ENCODE results near the gene FHOD3.
A peak's percentile ranks its signal among the peaks of the same experiment; 100 is the strongest.

The FHOD3 gene

DNA sequence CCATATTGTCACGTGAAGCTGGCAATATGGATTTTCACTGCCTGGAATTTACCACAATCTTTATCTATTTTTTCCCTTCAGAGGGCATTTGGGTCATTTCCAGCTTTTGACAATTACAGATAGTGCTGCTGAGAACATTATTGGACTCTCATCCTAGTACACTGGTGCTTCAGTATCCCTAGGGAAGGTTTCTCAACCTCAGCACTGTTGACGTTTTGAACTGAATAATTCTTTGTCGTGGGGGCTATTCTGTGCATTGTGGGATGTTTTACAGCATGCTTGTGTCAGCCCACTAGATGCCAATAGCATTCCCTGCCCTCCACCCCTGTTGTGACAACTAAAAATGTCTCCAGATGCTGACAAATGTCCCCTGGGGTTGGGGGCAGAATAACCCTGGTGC is 345.5 kb downstream of the FHOD3 start:
- DNase-seq = no peak

DNA sequence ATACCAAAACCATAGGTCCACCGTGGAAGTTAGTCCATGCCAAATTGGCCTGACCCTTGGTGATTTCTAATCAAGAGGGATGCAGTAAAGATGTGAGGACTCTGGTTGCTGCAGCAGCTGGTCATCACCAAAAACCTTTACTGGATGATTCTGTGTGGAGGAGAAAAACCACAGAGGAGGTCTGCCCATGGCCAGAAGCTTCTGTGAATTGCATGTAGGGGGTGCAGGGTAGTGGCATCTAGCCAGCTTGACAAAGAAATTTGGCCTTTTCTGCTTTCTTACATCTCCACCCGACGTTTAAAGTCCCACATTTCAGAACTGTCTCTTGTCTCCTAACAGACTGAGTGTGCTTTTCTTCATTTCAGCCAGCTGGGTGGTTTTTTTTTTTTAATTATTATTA is 351.3 kb downstream of the FHOD3 start:
- no peak for DNase-seq

DNA sequence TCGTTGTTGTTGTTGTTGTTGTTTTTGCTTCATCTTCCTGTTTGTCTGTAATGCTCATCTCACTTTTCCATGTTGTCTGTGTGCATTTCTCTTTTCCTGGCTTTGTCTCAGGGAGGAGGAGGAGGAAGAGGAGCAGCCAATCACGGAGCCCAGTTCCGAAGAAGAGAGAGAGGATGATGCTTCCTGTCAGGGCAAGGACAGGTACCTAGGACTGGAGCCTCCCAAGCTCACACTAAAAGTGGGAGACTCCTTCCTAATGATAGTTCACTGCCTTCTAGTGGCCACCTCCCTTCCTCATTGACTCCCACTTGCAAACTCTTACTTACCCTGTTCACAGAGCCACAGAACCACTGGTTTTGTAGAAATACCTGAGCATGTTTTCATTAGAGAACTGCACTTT is 351.7 kb downstream of the FHOD3 start:
- DNase-seq = no peak

DNA sequence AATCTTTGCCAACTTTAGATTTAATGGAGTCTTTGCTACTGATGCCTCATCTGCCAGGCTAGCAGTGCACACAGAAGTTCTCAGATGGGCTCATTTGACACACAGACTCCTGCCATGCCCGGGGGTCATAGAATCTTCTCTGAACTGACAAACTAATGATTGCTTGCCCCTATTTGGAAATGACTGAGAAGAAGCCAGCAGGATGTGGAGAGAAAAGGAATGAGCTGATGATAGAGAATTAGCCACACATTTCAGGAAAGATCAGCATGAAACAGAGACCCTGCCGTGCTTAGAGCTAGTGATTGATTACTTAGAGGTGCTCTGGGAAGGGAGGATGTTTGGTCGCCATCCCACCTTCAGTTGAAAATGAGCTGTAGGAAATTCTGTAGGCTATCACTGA is 352.8 kb downstream of the FHOD3 start:
- DNase-seq = no peak

DNA sequence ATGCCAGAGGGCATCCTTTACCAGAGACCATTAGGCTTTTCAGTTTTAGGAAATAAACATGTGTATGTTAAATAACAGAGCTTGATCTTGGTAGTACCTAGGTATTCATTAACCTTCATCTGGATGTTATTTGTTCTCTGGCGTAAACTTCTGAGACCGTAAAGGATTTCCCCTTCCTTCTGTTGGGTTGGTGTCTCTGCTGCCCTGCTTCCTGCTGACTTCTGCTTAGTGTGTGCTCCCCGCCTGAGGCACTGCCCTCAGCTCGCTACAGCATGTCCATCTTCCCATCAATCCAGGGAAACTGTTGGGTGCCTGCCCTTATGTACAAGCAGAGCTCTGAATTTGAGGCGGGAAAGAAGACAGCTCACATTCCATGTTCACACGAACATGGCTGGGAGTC is 353.4 kb downstream of the FHOD3 start:
- DNase-seq = no peak

DNA sequence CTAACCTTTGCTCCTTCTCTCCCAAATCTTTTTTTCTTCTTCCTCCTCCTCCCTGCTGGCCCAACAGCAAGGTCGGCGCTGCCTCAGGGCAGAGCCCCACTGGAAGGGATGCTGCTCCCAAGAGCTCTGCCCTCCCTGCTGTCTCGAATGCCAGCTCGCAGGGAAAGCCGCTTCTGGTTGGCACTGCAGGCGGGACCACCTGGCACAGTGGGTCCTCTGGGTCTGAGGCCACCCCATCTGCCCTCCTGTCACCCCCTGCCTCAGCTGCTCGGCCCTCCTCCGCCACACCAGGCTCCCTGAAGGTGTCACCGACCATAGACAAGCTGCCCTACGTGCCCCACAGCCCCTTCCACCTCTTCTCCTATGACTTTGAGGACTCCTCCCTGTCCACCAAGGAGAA is 355.0 kb downstream of the FHOD3 start:
- no peak for DNase-seq

DNA sequence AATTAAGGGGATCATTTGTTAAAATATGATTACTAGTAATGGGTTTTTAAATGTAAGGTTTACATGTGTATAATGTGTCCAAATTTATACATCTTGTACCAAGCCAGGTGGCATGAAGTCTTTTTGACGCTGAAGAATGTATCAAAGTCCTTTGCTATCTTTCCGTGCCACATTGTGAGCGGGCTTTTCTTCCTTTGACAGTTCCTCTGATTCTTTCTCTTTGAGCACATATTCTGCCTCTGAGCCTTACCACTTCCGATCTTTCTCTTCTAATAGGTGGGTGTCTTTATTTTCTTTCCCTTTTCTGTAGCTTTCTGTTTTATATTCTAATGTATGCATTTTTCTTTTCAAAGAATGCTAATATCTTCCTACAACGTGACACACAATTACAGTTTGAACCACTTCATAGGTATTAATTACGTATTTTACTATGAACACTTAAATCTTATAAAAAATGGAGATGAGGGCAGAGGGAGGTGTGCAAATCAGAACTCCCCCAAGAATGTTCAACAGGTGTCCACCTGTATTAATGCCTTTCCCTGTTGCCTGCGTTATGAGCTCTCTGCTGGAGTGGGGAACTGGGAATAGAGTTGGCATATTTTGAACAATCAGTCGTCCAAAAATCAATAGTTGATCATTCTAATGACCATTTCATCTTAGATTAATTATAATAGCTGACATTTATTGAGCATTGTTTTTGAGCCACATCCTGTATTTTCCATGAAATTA is 355.8 kb downstream of the FHOD3 start:
- DNase-seq = no peak

DNA sequence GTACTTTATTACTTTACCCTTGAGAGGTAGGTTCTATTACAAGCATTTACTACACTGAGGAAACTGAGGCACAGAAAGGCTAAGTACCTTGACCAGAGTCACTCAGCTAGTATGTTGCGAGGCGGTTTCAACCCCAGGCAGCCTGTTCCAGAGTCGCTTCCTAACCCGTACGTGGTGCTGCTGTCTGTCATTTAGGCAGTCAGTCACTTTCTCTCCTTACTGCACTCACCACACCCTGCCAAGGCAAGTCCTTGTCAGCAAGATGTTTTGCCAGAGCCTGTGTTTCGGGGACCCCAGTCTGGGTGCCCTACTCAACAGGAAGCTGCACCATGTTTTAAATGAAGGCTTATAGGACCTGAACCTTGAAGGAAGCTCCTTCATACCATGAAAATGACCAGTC is 356.4 kb downstream of the FHOD3 start:
- no peak for DNase-seq

DNA sequence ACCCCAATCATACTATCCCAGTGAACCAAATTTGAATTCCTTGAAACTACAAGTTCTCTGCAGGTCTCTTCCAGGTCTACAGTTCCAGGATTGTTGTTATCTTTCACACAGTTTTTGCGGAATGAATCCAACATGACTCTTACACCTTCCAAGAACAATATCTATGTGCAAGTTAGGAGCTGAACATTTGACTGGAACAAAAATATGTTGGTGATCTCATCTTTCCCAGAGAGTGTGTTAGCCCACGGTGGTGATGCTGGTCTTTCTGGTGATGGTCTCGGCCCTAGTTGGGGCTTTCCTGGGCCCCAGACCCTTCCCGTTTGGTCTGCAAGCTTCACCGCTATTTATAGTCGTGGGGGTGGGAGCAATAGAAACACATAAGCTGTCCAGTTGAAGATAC is 357.6 kb downstream of the FHOD3 start:
- DNase-seq = no peak

DNA sequence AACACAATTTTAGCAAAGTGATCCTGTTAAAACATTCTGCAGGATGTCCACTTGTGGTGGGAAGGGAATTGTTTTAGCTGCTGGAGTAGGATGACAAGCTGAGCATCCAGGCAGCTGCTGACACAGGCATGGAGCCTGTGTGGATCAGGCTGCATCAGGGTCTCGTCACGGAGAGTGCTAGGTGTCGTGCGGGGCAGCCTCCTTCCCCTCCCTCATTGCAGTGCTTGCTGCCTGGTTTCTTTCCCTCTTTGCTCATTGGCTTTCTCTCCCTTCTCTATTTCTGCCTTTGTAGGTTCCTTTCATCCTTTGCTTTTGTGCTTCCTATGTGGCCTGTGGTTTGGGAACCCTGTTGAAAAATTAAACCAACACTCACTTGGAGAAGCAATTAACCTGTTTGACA is 358.4 kb downstream of the FHOD3 start:
- DNase-seq = no peak

DNA sequence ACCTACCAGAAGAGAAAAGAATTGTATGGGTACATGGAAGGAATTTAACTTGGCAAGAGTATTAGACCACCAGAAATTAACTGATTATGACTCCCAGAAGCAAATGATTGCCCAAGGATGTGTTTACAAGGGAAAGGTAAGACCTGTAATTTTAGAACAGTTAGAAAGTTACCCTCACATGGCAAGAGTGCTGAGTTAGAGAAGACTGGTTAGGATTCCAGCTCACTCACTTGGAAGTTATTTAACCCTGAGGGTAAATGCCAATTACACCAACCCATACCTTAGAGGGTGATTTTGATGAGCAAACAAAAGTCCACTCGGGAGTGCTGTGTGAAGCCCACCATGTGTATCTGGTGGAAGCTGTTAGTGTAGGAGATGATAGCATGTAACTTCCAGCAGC is 361.1 kb downstream of the FHOD3 start:
- no peak for DNase-seq

DNA sequence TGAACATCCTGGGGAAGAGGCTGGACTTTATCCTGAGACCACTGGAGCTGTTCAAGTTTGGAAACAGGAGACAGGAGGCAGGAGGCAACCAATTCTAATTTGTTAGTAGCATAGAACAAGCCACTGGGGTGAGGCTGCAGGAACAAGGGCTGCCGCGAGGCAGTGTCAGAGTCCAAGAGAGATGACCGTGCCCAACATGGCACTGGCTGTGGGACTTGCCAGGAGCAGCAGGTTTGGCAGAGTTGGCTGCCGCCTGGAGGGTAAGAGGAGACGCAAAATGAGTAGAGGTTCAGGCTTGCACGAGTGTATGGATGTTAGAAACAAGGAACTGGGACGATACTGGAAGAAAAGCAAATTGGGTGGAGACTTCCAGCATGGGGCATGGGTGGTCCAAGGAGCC is 362.8 kb downstream of the FHOD3 start:
- no peak for DNase-seq

DNA sequence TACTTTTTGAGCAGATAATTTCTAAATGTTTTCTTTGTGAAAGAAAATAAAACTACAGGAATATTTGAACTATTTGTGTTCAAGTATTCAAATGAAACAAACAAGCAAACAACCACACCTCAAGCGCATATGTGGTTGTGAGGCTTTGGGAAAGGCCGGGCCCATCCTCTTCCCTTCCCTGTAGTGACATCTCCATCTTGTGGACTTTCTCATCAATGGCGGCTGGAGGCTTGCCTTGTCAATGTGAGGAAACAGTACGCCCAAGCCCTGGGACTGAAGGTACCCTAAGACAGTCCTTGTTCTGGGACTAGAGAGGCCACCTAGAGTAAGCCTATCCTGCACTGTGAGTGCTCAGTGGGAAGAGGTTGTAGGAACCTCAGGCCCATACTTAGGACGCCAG is 364.5 kb downstream of the FHOD3 start:
- peak; percentile 12 for DNase-seq

DNA sequence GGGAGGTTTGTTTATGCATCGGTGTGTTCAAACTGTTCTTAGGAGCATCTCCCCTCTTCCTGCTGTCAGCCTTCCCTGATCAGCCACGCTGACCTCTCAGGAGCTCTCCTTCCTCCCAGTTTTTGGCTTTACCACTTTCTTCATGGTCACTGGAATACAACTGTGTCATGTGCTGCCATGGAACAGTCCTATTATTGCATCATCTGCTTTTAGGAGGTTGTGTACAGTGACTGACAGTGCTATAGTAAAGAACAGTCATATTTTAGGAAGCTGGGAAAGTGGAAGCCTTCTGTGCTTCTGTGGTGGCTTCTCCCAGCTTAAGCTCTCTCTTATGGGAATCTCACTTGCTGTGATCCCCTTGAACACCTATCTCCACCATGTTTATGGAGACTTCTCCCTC is 365.8 kb downstream of the FHOD3 start:
- DNase-seq = no peak

DNA sequence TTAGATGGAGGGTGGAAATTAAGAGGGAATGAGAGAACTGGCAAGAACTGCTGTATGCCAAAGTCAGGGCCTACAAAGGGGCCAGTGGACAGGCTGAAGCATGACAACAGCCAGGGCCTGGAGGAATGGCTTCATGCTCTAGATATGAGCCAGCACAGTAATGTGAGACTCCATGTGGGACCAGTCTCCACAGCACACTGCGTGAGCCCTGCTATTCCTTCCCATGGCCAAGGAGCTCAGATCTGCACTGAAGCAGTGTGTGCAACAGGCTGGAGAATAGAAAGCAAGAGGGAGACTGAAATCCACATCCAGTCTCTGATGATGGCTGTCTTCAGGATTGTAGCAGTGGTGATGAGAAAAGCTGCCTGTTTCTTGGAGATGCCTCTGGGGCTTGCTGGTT is 368.4 kb downstream of the FHOD3 start:
- DNase-seq = no peak

DNA sequence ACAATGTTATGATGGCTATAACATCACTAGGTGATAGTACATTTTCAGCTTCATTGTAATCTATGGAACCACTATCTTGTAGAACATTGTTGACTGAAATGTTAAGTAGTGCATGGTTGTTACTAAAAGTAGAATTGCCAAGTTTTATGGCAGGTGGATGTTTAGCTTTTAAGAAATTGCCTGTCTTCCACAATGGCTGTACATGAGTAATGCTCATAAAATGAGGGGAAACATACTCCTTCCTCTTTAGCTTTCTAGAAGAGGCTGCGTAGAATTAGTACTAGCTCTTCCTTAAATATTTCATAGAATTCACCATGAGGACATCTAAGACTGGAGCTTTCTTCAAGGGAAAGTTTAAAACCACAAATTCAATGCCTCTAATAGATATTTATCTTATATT is 370.3 kb downstream of the FHOD3 start:
- DNase-seq = no peak

DNA sequence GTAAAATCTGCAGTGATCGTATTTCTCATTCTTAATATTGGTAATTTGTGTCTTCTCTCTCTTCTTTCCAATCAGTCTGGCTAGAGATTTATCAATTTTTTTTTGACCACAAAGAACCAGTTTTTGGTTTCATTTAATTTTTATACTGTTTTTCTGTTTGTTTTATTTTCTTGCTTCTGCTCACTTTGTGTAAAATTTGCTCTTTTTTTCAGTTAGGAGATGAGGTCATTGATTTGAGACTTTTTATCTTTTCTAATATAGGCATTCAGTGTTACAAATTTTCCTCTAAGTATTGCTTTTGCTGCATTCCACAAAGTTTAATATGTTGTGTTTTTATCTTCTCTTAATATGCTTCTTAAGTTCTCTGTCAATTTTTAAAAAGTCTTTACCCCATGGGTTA is 370.8 kb downstream of the FHOD3 start:
- DNase-seq = no peak

DNA sequence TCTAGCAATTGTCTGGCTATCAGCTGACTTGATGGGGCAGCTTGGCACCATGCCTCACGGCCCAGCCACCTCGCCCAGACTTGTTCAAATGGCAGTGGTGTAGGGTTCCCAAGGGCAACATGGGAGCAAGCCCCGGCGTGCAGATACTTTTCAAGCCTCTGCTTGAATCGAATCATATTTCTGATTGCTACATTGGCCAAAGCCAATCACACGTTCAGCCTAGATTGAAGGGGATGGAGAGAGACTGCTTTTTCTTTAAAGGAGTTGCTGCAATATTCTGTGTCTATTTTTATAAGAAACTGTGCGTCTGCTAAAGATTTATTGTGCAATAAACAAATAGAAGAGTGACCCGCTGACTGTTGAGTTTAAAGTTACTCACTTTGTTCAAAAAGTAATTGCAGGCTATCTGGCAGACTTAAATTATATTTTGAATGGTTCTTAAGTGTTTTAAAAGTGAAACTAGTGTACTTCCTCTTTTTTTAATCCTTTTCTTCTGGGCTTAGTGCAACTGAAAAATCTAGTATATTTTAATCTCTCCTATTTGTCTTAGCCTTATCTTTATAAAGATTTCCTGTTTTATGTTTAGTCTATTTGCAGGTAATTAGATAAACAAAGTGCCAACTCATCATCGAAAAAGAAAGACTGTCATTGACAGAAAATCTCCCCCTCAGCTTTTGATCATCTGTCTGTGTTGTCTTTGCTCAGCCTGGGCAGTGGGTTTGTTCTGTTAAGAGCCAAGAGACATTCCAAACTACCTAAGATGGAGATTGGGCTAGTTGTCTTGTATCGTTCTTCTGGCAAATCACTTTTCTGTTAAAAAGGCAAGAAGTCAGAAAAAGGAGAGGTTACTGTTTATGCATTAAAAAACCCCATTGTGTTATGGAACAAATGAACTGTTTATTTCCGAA is 375.2 kb downstream of the FHOD3 start:
- DNase-seq = peak; percentile 59

DNA sequence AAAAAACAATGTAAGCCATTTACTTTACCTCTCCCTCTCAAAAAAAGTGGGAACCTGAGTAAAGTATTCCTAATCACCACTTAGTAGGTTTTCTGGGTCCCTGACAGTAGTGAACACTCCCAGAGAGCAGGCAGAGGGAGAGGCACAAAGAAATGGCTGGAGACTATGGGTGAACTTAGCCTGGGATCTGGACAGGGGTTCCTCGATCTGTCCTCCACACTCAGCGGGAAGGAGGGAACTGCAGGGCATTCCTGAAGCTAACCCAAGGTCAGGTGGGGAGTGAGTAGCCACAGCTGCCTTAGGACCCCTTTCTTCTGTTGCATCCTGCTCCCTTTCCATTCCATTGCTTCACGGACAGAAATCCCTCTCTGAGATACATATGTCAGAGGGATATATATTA is 375.9 kb downstream of the FHOD3 start:
- DNase-seq = no peak

DNA sequence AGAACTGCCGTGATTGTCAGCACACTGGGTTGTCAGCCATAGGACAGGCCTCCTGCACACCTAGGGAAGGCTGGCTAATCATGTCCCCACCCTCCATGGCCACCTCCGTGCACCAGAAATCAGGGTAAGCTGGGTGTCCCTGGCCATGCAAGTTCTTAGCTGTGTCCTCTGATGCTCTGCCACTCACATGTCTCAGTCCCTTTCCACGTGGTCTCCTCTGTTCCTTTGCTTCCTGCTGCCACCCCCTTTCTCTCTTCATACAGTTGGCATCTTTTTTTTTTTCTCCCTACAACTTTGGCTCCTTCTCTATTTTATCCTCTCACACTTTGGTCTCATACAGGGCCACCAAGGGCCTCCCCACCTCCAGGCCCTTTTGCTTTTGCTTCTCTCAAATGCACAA is 377.6 kb downstream of the FHOD3 start:
- no peak for DNase-seq

DNA sequence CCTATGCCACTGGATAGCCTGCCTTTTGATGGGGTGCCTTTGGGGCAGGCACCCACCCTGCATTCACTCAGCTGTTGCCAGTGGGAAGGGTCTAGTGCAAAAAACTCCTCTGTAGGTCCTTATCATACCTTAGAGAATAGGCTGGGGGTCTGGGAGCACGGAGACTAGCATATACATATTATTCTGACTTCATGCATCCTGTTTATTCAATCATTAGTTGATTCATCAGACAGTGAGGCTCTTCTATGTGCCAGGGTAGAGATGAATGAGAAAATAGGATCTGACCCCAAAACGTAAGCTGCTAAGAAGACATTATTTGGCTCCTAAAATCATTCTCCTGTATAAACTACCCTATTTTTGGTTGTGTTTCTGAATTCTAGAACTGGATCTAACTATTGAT is 378.0 kb downstream of the FHOD3 start:
- no peak for DNase-seq

DNA sequence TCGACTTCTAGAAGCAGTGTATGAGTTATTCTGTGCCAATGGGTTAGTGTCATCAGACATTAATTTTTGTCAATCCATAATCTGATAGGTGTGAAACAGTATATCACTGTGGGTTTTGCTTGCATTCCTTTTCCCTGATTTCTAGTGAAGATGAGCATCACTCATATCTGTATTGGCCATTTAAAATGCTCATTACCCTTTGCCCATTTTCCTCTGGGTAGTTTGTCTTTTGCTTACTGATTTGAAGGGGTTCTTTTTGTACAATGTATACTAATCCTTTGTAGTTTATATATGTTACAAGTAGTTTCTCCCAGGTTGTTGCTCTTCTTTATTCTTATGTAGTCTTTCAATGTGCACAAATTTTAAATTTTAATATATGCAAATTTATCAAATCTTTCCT is 379.1 kb downstream of the FHOD3 start:
- no peak for DNase-seq

DNA sequence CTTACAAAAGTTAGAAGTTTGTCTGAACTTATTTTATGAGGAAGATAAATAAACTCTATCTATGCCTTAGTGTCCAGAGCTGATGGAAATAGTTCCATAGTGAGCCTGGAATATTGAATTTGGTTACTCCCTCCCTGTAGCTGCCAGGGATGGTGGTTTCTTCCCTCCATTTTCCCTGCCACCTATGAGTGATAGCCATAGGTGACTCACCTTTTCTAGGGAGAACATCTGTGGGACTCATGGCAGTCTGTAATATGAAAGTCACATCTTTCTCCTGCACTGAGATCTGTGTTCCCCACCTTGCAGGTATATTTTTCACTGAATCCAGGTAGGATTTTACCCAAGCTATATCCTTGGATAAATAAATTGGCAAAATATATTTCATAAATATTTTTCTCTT is 382.5 kb downstream of the FHOD3 start:
- no peak for DNase-seq

DNA sequence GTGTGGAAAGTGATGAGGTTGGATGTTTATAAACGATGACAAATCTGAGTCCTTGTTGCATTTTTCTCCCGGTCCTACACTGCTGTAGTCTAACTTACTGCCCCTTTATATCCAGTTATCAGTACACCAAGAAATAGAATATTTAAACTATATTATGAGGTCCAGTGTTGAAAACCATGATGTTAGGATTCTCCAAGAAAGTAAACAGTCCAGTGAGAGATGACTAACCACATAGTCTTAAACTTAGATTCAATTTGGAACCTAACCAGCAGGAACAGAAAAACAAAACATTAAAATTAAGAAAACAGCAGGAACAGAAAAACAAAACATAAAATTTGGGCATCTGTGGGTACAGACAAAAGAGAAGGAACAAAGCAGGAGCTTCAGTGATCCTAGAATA is 388.1 kb downstream of the FHOD3 start:
- no peak for DNase-seq

Data from hematopoietic multipotent progenitor cell treated with erythropoietin and hydrocortisone succinate and interleukin-3 and kit ligand, for 4 days (in vitro differentiated cells).